Femur (tissue), 1 donor: Measurements from ENCODE around the gene TMEM217.
A peak's percentile ranks its signal among the peaks of the same experiment; 100 is the strongest.
"Not testable (repeated sequence)": the region's sequence is repeated elsewhere in the genome, so short reads cannot be mapped to it uniquely, and the experiment has no call there.

ENCODE experiments used
- DNase-seq: peaks from one replicate; pipeline ENCODE4 v3.0.0-alpha.2; 2017

Gene TMEM217

DNA sequence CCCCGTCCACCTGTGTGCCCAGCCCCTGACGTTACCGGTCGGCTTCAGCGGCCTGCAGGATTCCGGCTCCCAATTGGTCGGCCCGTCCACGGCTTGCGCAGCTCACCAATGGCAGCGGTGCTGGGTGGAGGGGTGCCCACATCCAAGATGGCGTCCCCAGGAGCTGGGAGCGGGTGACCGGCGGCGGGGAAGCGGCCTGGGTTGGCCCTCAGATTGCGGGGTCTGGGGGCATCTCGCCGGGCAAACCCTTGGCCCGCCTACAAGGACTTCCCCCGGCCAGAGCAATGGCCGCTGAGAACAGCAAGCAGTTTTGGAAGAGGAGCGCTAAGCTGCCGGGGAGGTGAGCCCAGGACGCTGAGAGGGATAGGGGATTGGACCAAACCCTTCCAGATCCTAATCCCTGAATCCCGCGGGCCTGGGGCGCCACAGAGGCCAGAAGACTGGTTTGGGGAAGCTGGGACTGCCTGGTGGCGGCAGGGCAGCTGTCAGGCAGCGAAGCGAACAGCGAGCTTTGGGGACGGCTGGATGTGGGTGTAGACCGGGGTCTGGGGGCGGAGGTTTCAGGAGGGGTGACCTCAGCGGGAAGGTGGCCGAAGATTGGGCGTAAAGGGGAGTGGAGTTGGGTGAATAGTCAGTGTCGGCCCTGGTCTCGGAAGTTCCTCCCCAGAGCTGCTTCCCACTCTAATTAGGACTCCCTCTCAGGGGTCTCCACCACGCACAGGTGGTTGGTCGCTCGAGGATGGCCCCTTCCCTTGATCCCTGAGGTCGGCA lies at the start of gene TMEM217, which contains the start of gene TBC1D22B:
TMEM217 (minus strand) TSS at position 511 of the 771 bp plus-strand sequence. CDS start 39,114 bp downstream, outside the sequence.
TBC1D22B (plus strand) TSS at position 139 of the 771 bp plus-strand sequence; CDS start at position 285, 146 bp downstream.
- peak; percentile 97 for DNase-seq

DNA sequence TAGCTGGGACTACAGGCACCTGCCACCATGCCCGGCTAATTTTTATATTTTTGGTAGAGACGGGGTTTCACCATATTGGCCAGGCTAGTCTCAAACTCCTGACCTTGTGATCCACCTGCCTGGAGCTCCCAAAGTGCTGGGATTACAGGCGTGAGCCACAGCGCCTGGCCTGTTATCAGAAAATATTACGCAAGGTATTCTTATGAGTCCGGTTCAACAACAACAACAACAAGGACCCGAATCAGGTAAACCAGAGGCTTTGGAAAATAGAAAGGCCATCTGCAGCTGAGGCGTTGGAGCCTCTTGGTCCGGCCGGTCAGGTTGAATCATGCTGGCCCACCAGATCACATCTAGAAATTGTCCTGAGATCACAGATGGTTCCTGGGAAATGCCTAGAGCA lies 49.5 kb upstream of the TMEM217 start:
- not testable (repeated sequence) for DNase-seq

DNA sequence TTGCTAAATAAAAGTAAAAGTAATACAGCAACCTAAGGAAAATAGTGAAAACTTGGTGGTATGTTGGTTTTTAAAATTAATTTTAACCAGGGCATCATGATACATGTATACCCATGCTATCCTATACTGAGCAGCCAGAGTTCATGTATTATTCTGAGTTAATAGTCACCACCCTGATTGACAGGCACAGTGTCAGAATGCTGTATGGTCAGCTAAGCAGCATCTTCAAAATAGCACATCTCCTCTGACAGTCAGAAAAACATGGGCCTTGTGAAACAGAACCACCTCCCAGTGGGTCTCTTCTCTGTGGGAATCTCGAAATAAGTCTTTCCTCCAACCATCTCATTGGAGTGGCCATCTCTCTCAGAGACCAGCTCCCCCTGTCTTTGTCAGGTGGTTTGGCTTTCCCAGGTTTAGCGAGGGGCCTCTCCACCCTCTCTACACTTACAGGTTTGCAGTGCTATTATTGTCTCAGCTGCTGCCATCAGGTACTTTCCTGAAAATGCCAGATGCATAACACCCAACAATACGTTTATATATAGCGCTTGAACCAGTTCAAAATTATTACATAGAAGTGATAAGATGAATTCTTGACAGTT lies 48.8 kb upstream of the TMEM217 start:
- no peak for DNase-seq

DNA sequence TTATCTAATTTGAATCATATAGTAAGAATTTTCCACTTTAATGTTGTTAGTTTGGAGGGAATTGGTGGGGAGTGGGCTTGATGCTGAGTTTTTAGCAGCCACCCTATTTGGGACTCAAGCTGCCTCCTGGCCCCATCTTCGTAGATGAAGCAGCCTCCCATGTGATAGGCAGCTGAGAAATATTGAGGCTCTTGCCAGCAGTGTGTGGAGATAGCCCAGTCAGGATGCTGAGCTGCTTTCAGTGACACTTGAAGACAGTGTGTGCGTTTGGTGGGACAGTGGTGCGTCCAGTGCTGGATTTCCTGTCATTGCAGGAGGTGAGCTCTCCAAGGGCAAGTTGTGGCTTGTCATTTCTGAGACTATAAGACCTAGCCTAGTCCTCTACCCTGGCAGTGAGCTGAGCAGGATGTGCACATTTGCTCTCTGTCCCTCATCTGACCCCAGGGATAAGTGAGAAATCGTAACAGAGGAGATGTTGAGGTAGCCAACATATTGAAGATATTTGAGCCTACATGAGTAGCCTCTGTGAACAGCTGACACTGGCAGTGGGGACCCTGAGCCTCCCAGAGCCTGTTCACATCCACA lies 48.0 kb upstream of the TMEM217 start:
- DNase-seq, result no peak

DNA sequence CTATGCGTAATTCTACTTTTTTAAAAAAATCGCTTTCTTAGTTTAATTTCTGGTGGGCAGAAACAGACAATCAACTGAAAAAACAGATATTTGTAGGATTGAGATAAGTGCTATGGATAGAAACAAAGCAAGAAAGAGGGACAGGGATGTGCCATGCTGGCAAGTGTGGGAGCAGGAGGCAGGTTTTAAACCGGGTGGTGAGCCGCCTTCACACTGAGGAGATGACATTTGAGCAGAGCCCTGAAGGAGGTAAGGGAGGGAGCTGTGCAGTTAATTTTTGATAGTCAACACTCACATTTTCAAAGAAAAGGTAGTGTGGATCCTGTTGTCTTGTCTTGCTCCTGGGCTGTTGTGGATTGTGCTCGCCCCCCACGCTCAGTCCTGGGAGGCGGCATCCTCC lies 46.8 kb upstream of the TMEM217 start:
- no peak for DNase-seq

DNA sequence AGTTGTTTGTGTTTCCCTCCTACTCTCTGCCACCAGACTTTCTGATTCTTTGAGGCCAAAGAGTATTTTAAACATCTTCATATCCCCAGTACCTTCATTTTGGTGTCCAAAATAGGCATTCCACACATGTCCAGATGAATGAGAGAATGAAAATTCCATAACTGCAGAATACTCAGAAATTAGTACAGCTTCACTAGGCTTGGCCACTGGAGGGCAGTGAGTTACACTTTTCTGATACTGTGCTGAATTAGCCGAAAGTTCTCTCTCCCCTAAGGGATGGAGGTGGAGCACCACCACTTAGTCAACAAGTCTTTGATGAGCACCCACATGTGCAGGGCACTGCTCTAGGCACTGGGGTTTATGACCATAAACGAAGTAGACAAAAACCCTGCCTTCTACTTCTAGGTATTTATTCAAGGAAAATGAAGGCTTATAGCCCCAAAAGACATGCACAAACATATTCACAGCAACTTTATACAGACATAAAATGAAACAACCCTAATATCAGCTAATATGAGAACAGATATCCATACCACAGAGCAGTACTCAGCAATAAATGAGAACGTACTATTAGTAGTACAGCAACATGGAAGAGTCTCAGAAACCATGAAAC lies 46.1 kb upstream of the TMEM217 start:
- no peak for DNase-seq

DNA sequence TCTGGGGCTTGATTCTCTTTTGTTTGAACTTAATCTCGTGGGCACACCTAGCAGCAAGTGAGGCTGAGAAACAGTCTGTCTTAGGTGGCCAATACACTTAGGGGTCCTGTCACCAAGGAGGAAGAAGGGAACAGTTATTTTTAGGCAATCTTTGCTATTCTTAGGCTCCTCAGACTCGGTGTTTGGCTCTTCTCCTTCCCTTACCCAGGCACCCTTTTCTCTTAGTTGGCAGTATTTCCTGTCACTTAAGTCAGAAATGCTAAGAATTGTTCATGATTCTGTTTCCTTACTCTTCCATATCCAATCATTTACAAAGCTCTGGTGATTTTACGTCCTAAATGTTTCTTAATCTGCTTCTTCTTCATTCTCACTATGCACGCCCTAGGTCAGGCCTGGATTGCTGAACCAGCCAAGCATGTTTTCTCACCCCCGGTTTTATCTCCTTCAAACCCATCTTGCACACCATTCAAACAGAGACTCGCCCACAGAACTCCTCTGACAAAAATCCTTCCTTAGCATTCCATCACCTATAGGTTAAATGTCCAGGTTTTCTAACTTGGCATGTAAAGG lies 45.2 kb upstream of the TMEM217 start:
- no peak for DNase-seq

DNA sequence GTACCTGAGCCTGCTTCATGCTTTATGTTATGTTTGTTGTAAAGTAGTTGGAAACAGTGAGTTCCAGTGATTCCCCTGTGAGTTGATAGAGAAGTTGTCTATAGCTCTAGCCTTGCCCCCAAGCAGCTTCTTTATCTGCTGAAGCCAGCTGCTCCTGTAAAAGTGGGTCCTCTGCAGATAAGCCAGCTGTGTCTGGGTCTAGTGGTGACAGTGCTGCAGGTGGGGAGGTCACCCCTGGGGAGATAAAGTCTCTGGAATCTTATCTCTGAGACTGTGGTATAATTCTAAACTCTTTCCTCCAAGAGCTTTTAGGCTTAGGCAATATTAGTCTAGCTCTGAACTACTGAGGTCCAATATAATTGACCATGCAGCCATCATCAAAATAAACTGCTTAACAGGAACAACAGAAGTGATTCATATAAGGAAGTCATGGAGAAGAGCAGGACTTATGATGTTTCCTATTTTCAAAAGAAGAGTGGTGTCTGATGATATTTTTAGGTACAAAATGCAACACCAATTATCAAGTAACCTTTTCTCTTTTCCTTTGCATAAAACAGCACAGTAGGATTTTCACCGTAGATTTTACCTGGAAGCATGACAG lies 44.2 kb upstream of the TMEM217 start:
- DNase-seq, result no peak

DNA sequence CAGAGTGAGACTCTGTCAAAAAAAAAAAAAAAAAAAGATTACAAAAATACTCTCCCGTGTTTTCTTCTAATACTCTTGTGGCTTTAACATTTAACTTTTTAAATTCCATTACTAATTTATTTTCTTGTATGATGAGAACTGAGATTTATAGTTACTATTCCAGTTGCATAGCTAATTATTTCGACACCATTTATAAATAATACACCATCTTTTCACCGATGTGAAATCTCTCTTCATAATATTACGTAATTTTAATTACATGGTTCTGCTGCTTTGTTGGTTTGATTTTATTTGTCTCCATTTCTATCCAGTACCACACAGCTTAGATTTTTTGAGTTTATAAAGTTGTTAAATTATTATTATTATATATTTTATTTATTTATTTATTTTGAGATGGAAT lies 42.0 kb upstream of the TMEM217 start:
- no peak for DNase-seq

DNA sequence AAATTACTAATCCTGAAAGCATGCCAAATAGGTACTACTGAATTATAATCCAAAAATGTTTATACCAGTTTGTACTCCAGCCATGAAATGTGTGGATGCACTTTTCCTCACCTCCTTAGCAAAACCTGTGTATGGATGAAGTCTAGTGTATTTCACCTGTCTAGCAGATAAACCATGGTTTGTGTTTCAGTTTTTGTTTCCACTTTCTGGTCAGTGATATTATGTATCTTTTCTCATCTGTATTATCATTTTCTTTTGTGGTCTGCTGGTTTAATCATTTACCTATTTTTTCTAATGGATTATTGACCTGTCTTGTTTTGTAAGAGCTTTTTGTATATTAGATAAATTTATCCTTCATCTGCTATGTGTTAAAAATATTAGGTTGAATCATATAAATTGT lies 41.0 kb upstream of the TMEM217 start:
- no peak for DNase-seq

DNA sequence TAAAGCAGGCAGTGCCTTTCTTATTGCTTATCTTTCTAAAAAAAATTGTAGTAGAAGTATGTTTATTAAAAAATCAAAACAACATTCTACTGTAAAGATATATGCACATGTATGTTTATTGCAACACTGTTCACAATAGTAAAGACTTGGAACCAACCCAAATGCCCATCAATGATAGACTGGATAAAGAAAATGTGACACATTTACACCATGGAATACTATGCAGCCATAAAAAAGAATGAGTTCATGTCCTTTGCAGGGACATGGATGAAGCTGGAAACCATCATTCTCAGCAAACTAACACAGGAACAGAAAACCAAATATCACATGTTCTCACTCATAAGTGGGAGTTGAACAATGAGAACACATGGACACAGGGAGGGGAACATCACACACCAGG lies 39.7 kb upstream of the TMEM217 start:
- not testable (repeated sequence) for DNase-seq

DNA sequence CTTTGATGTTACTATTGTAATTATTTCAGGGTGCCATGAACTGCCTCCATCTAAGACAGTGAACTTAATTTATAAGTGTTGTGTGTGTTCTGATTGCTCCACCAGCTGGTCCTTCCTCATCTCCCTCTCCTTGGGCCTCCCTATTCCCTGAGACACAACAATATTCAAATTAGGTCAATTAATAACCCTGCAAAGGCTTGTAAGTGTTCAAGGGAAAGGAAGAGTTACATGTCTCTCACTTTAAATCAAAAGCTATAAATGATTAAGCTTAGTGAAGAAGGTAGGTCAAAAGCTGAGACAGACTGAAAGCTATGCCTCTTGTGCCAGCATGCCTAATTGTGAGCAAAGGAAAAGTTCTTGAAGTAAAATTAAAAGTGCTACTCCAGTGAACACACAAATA lies 35.5 kb upstream of the TMEM217 start:
- DNase-seq, result no peak

DNA sequence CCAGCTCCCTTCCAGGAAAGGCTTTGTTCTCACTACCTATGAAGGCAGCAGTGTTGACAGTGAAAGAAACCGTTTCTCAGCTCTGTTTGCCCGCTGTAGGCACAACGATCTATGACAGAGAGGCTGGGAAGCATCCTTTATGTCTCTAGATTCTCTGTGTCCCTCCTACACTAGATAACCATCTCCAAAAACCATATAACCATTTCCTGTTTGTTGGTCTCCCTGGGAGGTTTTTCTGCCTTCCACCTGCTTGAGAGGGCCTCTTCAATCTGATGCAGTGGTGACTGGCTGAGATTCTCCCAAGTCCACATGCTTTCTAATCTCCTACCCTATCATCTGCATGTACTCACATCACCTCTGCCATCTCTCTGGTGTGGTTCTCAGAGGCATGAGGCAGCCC lies 32.0 kb upstream of the TMEM217 start:
- DNase-seq, result no peak

DNA sequence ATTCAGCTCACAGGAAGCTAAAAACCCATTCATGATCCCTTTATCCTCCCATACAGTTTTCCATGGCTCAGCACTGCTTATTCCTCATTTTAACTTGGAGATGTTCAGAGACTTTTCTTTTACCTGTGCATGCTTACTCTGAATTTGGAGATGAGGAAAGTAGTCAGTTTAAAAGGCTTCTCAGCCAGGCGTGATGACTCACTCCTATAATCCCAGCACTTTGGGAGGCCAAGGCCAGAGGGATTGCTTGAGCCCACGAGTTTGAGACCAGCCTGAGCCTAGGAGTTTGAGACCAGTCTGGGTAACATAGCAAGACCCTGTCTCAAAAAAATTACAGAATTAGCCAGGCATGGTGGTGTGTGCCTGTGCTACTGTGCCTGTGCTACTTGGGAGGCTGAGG lies 30.3 kb upstream of the TMEM217 start:
- DNase-seq, result no peak

DNA sequence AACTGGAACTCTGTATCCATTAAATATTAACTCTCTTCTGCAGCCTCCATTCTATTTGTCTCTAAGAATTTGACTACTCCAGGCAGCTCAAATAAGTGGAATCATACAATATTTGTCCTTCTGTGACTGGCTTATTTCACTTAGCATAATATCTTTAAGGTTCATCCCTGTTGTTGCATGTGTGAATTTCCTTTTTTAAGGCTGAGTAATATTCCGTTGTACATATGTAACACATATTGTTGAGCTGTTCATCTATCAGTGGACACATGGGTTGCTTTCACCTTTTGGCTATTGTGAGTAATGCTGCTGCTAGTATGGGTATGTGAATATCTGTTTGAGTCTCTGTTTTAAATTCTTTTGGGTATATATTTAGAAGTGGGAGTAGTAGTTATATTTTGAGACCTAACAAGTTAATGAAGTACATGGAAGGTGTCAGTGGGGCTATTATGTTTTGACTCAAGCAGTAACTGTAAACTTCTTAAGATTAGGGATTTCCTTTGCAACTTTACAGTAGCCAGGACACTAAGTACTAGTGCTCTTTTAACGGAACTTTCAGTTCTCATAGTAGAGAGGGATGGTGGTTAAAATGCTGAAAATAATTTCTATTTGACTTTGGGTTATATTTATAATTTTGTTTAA lies 29.7 kb upstream of the TMEM217 start:
- no peak for DNase-seq

DNA sequence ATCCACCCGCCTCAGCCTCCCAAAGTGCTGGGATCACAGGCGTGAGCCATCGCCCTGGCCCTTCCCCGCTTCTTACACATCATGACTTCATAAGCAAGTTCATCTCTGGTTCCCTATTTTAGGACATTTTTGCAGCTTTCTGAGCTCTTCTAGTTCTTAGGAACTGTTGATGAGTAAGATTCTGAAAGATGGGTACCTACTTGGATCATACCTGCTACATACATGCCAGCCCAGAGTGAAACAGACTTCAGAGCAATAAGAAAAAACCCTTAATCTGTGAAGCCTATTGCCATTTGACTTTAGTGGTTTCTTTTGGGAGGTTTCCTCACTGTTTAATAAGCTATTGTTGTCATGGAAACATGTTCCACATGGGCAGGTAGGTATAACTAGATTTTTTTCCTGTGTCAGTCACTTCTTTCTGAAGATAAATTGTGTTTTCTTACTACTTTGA lies 27.9 kb upstream of the TMEM217 start:
- no peak for DNase-seq

DNA sequence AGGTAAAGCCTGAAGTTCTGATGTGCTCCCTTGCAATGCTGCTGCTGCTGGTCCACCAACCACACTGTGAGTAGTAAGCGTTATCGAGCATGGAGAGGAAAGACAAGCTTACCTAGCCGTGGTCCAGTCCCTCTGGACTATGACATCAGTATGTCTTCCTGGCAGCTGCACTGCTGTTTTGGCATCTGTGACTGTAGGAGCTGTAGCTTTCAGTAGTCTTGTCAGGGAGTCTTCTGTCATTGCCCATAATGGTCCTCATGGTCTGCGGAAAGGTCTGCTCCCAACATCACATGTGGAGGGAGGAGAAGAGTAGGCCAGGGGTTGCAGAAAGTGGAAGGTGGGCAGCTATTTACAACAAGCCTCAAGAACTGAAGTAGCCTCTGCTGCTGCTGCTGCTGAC lies 26.8 kb upstream of the TMEM217 start:
- no peak for DNase-seq

DNA sequence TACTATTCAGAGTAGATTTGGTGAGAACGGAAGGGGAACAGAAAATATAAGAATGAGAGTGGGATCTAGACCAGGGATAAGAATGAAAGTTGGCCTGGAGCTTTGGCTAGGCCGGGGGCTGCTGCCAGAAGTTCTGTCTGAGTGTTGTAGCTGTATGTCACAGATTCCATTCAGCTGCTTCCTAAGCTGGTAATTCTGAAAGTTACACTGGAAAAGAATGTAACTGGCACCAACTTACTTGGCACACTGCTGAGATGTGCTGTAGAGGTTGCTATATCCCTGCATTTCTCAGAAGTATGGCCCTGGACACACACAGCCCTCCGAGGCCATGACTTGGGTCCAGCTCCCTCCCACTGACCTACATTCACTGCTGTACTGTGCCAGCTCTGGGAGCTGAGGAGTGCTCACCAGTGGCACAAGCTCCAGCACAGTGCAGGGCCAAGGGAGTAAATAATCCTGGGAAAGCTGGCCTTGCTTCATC lies 25.8 kb upstream of the TMEM217 start:
- DNase-seq, result peak; percentile 91

DNA sequence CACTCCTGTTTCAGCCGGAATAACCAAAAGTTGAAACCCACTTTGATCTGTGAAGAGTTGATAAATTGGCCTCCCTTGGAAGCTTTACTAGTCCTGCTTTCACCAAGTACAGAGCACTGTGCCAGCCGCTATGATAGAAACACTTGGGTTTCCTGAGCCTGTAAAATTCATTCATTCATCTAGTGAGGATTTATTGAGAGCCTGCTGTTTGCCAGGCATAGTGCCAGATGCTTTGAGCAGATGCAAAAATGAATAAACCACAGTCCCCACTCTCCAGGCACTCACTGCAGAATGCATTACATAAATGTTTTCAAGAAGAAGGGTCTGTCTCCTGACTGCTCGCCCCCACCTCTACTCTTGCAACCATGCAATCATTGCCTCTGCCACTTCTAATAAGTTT lies 25.3 kb upstream of the TMEM217 start:
- DNase-seq, result peak; percentile 73

DNA sequence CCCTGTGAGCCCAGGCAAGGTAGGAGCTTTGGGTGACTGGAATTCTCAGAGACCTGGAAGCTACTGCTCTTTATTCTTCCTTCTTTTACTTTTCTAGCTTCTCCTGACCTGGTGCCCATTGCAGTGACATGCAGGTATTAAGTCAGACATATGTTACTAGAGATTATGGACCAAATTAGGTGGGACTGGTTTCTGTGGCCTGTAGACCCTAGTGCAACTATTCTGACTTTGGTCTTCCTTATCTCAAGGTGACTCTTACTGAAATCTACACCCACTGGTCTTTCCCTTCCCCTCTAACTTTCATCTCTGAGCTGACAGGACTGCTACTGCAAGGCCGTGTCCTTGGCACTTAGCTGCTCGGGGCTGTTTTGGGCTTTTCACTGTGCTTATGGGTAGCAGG lies 24.4 kb upstream of the TMEM217 start:
- DNase-seq, result no peak

DNA sequence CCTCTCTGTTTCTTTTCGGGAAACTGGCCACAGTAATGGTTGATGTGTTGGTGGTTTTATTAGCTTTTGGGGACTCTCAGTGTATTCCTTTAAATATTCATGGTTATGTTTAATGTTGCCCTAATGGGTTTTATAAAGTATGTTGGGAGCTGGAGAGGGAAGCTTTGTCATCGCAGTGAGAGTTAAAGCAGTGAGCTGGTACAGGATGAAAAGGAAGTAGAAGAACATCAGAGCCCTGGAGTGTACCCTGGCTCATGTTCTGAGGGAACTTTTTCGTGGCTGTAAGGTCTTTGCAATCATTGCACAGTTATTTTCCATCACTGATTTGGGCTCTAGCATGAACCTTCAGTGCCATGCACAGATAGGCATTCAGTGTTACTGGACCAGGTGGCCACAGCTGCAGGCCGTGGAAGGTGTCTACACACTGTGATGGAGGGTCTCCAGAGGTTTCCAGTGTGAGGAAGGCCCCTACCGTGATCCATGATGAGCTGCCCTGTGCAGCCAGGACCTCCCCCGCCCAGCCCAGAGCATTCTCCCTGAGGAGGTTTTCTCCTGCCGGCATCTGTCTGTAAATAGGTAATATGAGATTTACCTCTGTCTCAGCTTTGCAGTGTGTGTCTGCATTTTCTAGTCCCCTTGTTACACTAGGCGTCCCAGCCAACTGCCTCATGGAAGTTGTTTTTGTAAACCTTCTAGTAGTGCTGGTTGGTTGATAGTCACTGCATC lies 22.4 kb upstream of the TMEM217 start:
- no peak for DNase-seq
